Common myeloid progenitor, CD34-positive (primary cell): Measurements from ENCODE around the gene HEXD.

Experiments
- CTCF ChIA-PET: fragments of 350-600 bp; sonication (Branson Sonifier 250); formaldehyde crosslinking; loops from one replicate; lab custom pipeline; 2021; ENCODE audit warnings: antibody characterized with exemption; lab: Charles Lee
- POLR2A ChIA-PET: fragments of 350-600 bp; sonication (Branson Sonifier 250); formaldehyde crosslinking; loops from one replicate; lab custom pipeline; 2021; ENCODE audit warnings: antibody characterized with exemption; lab: Charles Lee
- DNase-seq, 3 donors: peaks; one replicate each; pipeline versions ENCODE4 v3.0.0 to v3.0.0-alpha.2; 2013
- H3K27ac ChIP-seq, 2 experiments: 1 replicate in 1 of 2; 2 replicates in 1 of 2; pipeline ENCODE4 v1.7.0; 2013; ENCODE audit warnings: inconsistent platforms in 2 of 2, low read length in 2 of 2, mild to moderate bottlenecking in 2 of 2, low read depth in 1 of 2, moderate library complexity in 1 of 2; ENCODE audit not compliant: severe bottlenecking in 2 of 2, insufficient read depth in 1 of 2, poor library complexity in 1 of 2
- H3K27me3 ChIP-seq, 5 experiments: replicated peaks in 2 of 5; 1 replicate in 3 of 5; 2 replicates in 2 of 5; pipeline versions ENCODE4 v1.6.1 to v1.7.0; 2013; ENCODE audit warnings: low read length in 4 of 5, mild to moderate bottlenecking in 2 of 5, moderate library complexity in 2 of 5, inconsistent platforms in 1 of 5; ENCODE audit not compliant: insufficient read depth in 5 of 5, control insufficient read depth in 4 of 5
- H3K36me3 ChIP-seq, 4 experiments: 1 replicate in 2 of 4; 2 replicates in 2 of 4; pipeline versions ENCODE4 v1.6.1 to v1.7.0; 2013; ENCODE audit warnings: low read length in 3 of 4, control low read depth in 1 of 4, mild to moderate bottlenecking in 1 of 4; ENCODE audit not compliant: control insufficient read depth in 4 of 4, insufficient read depth in 4 of 4
- H3K4me1 ChIP-seq, 4 experiments: 1 replicate in 3 of 4; 2 replicates in 1 of 4; pipeline versions ENCODE4 v1.6.1 to v1.7.1; 2013; ENCODE audit warnings: low read length in 3 of 4, mild to moderate bottlenecking in 3 of 4, control low read depth in 1 of 4, inconsistent platforms in 1 of 4, moderate library complexity in 1 of 4; ENCODE audit not compliant: control insufficient read depth in 4 of 4, insufficient read depth in 4 of 4; ENCODE audit errors: control extremely low read depth in 1 of 4
- H3K4me3 ChIP-seq, 7 experiments: 1 replicate in 4 of 7; 2 replicates in 3 of 7; pipeline versions ENCODE4 v1.5.1 to v1.7.0; 2013; ENCODE audit warnings: mild to moderate bottlenecking in 7 of 7, low read length in 6 of 7, moderate library complexity in 6 of 7, inconsistent platforms in 2 of 7, low read depth in 2 of 7, control low read depth in 1 of 7; ENCODE audit not compliant: insufficient read depth in 4 of 7, control insufficient read depth in 1 of 7; ENCODE audit errors: extremely low read depth in 1 of 7
- H3K9me3 ChIP-seq, 5 experiments: 1 replicate in 4 of 5; 2 replicates in 1 of 5; pipeline versions ENCODE4 v1.6.1 to v1.7.1; 2013; ENCODE audit warnings: low read length in 4 of 5, mild to moderate bottlenecking in 2 of 5, inconsistent platforms in 1 of 5, low read depth in 1 of 5, moderate library complexity in 1 of 5; ENCODE audit not compliant: control insufficient read depth in 4 of 5, insufficient read depth in 2 of 5; ENCODE audit errors: control extremely low read depth in 1 of 5
- WGBS: methylation state at CpG from one replicate; pipeline ENCODE4 v1.1.5; 2013; ENCODE audit not compliant: insufficient coverage; 5-methylcytosine and 5-hydroxymethylcytosine counted together

Gene HEXD

DNA sequence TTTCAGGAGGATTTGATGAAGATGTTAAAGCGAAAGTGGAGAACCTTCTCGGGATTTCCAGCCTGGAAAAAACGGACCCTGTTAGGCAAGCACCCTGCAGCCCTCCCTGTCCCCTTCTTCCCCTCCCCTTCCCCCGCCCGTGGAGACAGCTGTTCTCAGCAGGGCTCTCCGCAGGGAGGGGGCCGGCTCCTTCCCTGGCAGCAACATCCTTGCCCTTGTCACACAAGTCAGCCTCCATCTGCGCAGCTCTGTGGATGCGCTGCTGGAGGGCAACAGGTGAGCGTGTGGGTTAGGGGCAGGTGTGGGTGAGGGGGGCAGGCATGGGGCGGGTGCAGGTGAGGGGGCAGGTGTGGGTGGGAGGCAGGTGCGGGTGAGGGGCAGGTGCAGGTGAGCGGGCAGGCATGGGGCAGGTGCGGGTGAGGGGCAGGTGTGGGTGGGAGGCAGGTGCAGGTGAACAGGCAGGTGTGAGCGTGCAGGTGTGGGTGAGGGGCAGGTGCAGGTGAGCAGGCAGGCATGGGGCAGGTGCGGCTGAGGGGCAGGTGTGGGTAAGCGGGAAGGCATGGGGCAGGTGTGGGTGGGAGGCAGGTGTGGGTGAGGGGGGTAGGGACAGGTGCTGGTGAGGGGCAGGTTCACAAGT, 23.0 kb downstream of the HEXD start:
- H3K4me1 ChIP-seq: peaks cover 0 to 33% (median 27%) of the 10 kb centered on the region in 4 experiments
- no peaks in the 10 kb centered on the region for H3K9me3 ChIP-seq
- peaks cover 13 to 74% (median 53%) of the 10 kb centered on the region in 4 experiments for H3K36me3 ChIP-seq
- no peak overlapping the region for H3K4me3 ChIP-seq
- peak overlapping the region in 1 of 2 experiments; percentile 34 for H3K27ac ChIP-seq
- H3K27me3 ChIP-seq: no peaks in the 10 kb centered on the region
- WGBS: 93% methylated on average over 8 of the region's 17 CpGs
- DNase-seq: no peak
- CTCF ChIA-PET: no interaction called here
- POLR2A ChIA-PET: no interaction called here

DNA sequence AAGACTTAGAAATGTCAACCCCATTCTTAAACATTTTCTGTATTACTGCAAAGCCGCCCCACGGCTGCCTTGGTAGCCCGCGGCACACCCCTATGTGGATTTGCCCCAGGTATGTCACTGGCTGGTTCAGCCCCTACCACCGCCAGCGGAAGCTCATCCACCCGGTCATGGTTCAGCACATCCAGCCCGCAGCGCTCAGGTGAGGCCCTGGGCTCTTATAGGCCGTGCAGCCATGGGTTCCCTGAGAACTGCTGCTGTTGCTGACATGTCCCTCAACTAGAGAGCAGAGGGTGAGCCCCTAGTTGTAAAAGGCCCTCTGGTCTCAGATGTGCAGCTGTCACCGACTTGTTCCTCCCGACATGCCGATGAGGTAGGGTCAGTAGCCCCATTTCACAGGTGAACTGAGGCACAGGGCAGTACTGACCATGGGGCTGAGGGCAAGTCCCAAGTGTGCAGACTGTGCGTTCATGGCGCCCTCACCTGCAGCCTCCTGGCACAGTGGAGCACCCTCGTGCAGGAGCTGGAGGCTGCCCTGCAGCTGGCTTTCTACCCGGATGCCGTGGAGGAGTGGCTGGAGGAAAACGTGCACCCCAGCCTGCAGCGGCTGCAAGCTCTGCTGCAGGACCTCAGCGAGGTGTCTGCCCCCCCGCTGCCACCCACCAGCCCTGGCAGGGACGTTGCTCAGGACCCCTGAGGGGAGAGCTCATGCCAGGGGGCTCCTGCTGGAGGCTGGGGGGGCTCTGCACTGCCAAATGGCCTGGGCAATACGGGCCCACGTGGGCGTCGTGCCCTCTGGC, 23.7 kb downstream of the HEXD start:
- Histone ChIP-seq H3K4me3 (no peak overlapping the region), H3K27me3 (no peaks in the 10 kb centered on the region), H3K4me1 (peaks cover 0 to 39% (median 30%) of the 10 kb centered on the region in 4 experiments), H3K9me3 (no peaks in the 10 kb centered on the region), H3K27ac (no peak overlapping the region), H3K36me3 (peaks cover 9 to 74% (median 52%) of the 10 kb centered on the region in 4 experiments)
- ChIA-PET CTCF (no interaction called here), POLR2A (no interaction called here)
- 92% methylated on average over 27 of the region's 27 CpGs for WGBS
- DNase-seq: no peak

DNA sequence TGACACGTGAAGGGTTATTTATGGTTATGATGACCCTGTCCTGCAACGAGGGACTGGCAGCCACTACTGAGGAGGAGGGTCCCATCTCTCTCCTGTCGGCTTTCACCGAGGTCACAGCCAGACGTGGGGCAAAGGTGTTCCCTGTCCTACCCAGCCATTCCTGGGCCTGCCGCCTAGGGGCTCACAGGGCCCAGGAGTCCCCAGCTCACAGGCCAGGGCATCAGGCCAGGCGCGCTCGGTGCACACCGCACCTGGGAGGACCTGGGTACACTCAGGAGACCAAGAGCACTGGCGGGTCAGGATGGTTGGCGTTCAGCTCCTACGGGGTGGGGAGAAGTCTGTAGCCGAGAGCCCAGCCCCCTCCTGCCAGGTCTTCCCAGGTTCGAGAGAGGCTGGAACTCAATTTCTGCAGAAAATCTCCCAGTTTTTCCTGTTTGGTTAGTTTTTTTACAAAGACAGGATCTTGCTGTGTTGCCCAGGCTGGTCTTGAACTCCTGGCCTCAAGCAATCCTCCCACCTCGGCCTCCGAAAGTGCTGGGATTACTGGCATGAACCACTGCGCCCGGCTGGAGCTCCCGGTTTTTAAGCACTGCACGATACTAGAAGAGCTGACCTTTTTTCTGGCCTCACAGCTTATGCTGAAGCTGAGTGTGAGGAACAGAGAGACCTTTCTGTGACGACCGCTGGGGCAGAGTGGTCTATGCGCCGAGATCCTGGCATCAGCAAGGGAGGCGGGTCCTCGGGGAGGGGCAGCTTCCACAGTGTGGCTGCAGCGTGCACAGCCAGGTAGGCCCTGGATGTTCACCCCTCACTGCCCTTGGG, 24.7 kb downstream of the HEXD start:
- H3K9me3 ChIP-seq: no peaks in the 10 kb centered on the region
- no peaks in the 10 kb centered on the region for H3K27me3 ChIP-seq
- CTCF ChIA-PET: interaction anchor here (1.7 kb wide), 1 partner anchor 24 kb away, joined by 6 read pairs; no protein-coding TSS in a partner anchor
- 95% methylated on average over 21 of the region's 28 CpGs for WGBS
- no peak for DNase-seq
- peaks cover 0 to 39% (median 33%) of the 10 kb centered on the region in 4 experiments for H3K4me1 ChIP-seq
- H3K27ac ChIP-seq: no peak overlapping the region
- peaks cover 9 to 70% (median 50%) of the 10 kb centered on the region in 4 experiments for H3K36me3 ChIP-seq
- no peak overlapping the region for H3K4me3 ChIP-seq
- POLR2A ChIA-PET: no interaction called here

DNA sequence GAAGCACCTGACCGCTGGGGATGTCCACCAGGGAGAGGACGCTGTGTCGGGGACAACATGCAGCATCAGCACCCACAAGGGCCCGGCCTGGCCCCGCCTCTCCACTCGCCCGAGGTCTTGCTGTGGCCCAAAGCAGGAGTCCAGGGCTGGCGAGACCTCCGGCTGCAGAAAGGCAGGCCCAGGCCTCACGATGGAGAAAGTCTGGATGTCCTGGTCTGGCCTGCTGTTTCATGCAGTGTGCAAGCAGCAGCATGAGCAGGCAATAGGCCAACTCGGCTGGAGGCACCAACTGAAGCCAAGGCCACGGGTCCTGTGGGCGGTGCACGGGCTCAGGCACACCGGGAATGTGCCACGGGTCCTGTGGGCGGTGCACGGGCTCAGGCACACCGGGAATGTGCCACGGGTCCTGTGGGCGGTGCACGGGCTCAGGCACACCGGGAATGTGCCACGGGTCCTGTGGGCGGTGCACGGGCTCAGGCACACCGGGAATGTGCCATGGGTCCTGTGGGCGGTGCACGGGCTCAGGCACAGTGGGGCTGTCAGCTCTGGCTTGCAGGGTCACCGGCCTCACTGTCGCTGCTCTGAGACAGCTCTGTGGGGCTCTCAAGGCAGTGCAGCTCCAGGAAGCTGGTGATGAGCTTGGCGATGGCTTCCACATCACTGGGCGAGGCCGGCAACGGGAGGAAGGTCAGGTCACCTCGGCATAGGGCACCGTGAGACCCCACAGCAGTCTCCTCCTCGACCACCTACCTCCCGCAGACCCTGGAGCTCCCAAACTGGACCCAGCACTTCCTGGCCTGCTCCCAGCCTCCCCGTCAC, 25.5 kb downstream of the HEXD start:
- peaks cover under 1 to 39% (median 35%) of the 10 kb centered on the region in 4 experiments for H3K4me1 ChIP-seq
- DNase-seq: no peak
- H3K36me3 ChIP-seq: peaks cover 9 to 68% (median 46%) of the 10 kb centered on the region in 4 experiments
- no peak overlapping the region for H3K27ac ChIP-seq
- no peaks in the 10 kb centered on the region for H3K9me3 ChIP-seq
- H3K27me3 ChIP-seq: no peaks in the 10 kb centered on the region
- ChIA-PET POLR2A (no interaction called here), CTCF (interaction anchor here (1.7 kb wide), 1 partner anchor 24 kb away, joined by 6 read pairs; no protein-coding TSS in a partner anchor)
- H3K4me3 ChIP-seq: no peak overlapping the region
- 94% methylated on average over 20 of the region's 40 CpGs for WGBS

DNA sequence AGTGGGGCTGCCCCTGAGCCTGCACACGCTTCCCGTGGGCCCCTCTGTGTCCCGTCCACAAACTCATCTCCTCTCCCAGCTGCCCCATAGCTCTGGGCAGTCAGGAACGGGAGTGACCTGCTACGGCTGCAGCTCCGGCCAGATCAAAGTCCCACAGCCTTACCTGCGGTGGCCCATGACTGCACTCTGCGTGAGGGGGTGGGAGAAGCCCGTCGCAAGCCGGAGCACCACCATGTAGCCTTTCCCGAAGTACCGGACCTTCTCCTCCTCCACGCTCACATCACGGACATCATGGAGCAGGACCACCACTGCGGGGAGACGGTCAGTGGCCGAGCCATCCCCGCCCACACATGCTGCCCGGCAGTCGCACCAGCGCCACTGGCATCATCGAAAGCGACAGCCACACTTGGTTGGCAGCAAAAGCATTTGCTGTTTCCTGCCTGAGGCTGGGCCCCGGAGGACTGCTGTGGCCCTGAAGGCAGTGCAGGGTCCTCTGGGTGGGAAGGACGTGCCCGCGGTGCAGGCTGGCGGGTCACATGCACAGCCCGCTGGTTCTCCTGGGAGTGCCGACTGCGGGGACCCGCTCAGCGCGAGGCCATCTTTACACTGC, 26.2 kb downstream of the HEXD start:
- DNase-seq: no peak
- H3K4me1 ChIP-seq: peaks cover 3 to 45% (median 42%) of the 10 kb centered on the region in 4 experiments
- WGBS: 87% methylated on average over 29 of the region's 35 CpGs
- H3K27me3 ChIP-seq: no peaks in the 10 kb centered on the region
- POLR2A ChIA-PET: no interaction called here
- no peaks in the 10 kb centered on the region for H3K9me3 ChIP-seq
- CTCF ChIA-PET: interaction anchor here (1.7 kb wide), 1 partner anchor 25 kb away, joined by 6 read pairs; no protein-coding TSS in a partner anchor
- no peak overlapping the region for H3K27ac ChIP-seq
- H3K4me3 ChIP-seq: no peak overlapping the region
- H3K36me3 ChIP-seq: peaks cover 9 to 68% (median 41%) of the 10 kb centered on the region in 4 experiments

DNA sequence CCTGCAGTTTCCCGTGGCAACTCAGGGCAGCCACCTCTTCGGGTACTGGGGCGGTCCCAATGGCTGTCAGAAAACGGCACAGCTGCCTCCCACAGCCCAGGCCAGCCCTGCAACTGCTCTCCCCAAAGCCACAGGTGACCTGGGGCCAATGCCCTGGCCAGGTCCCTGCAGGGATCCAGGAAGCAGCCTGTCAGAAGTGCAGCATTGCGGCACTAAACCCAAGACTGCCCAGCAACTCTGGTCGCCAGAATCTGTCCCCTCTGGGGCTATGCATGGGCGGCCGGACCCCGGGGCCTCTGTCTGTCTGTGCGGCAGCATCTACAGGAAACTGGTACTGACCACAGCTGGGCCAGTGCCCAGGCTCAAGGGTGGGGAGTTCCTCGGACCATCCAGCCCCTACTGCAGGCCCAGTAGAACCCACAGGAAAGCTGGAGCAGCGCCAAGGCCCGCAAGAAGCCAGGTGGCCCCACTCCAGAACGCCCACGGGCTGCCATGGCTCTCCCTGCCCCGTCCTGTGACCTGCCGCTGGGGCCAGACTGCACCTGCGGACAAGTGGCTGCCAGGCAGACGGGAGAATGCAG, 26.9 kb downstream of the HEXD start:
- CTCF ChIA-PET: interaction anchor here (1.1 kb wide), 1 partner anchor 94 kb away, joined by 3 read pairs; no protein-coding TSS in a partner anchor
- Histone ChIP-seq H3K4me3 (peak overlapping the region in 2 of 7 experiments; percentile 26 to 33), H3K27me3 (no peaks in the 10 kb centered on the region), H3K4me1 (peaks cover 3 to 51% (median 44%) of the 10 kb centered on the region in 4 experiments), H3K36me3 (peaks cover 9 to 64% (median 41%) of the 10 kb centered on the region in 4 experiments), H3K27ac (peak overlapping the region in 1 of 2 experiments; percentile 64), H3K9me3 (no peaks in the 10 kb centered on the region)
- WGBS: 28% methylated on average over 19 of the region's 19 CpGs
- peak in 1 of 3 donors; percentile 9 for DNase-seq
- POLR2A ChIA-PET: no interaction called here
